Activated T-cell treated with anti-CD3 and anti-CD28 coated beads for 1 hour (primary cell): ENCODE data around the gene P2RX3.

ENCODE experiments used
- DNase-seq: peaks from one replicate; pipeline ENCODE4 v3.0.0-alpha.2; 2020; ENCODE audit warnings: low read depth

Gene P2RX3

DNA sequence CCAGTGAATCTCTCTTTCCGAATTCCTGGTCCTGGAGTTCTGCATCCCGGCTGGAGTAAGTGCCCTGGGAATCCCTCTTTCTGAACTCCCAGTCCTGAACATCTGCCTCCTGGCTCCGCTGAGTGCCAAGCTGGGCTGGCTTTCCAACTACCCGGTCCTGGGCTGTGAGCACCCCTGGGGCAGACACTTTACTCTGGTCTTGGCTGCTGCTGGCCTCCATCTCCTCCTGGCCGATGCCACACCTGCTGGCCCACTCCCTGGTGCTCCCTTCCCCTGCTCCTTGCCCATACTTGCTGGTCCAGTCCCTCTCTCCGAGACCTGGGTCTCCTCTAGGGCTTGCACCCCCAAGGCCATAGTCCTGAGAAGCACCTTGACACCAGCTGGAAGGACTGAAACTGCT is 28.1 kb upstream of the P2RX3 start:
- DNase-seq: no peak

DNA sequence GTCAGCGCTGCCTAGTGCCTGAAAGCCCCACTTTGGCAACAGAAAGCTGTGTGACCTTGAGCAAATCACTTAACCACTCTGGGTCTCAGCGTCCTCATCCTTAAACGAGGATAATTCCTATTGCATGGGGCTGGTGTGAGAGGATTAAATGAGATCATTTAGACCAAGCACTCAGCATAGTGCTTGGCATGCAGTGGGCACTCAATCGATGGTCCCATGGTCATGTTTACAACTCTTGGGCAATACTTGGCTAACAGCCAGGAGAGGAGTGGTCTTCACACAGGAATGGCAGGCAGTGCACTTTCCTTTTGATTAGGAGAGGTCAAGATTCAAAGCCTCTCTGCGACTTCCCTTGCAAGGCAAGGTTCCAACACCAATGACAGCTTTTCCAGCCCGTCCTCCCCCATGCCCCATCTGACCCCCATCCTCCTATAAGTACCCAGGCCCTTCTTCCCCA is 27.5 kb upstream of the P2RX3 start:
- DNase-seq: no peak

DNA sequence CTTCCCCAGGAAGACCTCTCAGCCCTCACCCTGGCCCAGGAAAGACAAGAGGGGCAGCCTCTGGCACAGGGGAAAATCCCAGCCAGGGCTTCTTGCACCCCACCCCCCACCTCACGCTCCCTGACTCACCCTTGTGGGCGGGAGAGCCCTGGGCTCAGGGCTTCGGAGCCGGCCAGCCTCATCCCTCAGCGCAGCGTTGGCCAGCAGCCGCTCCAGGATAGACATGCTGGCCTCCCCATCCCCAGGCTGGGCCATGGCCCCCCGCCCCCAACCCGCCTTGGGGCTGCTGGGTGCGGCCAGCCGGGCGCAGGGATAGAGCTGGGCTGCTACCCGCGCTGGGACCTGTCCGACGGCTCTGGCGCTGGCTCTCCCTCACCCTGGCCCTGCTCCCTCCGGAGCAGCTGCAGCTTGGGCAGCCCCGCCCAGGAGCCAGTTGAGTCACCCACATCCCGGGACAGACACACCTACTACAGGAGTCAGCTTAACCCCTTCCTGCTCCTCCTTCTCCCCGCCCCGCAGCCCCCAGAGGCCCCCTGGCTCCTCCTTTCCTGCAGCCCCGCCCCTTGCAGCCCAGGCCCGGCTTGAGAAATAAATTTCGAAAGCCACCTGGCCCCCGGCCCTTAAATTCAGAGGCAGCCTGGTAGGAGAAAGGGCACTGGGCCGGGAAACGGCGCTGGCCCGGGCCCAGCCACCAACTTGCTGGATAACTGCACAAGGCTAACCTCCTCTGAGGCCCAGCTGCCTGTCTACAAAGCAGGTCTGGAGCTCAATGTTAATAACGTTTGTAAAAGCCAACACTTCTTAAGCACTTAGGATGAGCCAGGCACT is 26.8 kb upstream of the P2RX3 start:
- no peak for DNase-seq

GRCh38 chr11:57312511-57313021 is 25.6 kb upstream of the P2RX3 start:
- DNase-seq: no peak

GRCh38 chr11:57313071-57313787 is 24.9 kb upstream of the P2RX3 start:
- no peak for DNase-seq

DNA sequence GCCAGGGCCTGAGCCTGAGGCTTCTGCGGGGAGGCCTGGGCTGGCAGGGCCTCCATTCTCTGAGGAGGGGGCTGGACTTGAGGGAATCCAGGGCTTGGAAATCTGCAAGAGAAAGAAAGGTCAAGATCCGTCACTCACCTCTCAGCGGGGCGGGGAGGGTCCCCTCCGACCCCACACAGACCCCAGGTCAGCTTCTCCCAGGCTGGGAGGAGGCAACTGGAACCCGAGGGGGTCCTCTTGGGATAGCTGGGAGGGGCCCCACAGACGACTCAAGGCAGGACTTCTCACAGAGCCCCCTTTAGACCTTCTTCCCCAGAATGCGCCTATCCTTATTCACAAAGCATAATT is 24.4 kb upstream of the P2RX3 start:
- no peak for DNase-seq

- DNase-seq: no peak
Measured at GRCh38 chr11:57314221-57314973, 23.8 kb upstream of the P2RX3 start.

- DNase-seq: no peak
Measured at GRCh38 chr11:57315491-57315890, 22.7 kb upstream of the P2RX3 start.

DNA sequence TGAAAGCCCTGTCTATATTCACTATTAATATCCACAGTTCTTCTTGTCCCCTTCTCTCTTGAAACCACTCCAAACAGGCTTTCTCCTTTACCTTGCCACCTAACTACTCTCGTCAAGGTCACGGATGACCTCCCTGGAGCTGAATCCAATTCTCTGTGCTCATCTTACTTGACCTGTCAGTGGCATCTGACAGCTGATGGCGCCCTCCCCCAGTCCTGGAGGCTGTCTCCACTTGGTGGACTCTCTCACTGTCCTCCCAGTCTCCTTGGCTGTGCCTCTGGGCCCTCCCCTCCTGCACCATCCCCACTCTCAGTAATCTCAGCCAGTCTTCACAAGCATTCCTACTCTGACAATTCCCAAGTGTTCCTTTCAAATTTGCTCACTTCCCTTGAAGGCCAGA is 22.1 kb upstream of the P2RX3 start:
- no peak for DNase-seq

DNA sequence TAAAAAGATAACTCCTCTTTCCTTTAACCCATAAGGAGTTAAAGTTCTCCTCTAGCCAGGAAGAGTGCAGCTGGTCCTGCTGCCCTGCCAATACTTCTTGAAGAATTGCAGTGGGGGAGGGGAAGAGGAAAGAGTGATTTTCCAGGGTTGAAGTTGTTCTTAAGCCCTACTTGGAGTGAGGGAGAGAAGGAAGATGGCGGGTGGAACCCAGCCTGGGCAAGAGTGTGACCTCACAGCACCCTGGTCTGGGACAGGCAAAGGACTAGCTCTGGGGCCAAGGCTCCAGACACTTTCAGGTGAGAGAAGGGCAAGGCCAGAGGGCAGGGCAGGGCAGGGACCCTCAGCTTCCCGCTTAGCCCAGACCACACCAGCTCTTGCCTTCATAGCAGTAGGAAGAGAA is 20.0 kb upstream of the P2RX3 start:
- no peak for DNase-seq

DNA sequence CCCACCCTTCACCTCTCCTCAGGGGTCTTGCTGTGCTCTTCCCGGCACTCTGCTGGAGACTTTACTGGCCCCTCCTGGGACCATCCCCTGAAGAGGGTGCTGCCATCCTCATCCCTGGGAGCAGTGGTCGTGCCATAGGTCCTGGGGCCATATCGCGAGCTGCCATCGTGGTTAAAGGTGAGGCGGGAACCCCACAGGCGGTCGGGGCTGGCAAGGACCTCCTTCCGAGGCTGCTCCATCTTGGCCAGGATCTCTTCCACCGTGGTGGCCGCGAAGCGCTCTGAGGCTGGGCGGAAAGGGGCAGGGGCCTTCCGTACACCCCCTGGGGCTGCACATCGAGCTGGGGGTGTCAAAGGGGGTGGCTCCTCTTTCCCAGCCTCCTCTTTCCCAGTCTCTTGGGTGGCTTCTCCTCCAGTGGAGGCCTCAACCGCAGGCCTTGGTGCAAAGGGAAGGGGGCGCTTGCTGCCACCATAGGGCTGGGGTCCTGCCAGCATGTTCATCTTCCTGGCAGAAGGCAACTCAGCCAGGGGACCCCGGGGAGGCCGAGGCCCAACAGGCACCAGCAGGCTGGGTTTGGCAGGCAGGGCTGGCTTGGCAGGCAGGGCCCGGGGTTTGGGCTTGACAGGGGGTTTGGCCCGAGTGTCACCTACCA is 18.0 kb upstream of the P2RX3 start:
- DNase-seq: no peak

- no peak for DNase-seq
Measured at GRCh38 chr11:57320719-57321387, 17.3 kb upstream of the P2RX3 start.

DNA sequence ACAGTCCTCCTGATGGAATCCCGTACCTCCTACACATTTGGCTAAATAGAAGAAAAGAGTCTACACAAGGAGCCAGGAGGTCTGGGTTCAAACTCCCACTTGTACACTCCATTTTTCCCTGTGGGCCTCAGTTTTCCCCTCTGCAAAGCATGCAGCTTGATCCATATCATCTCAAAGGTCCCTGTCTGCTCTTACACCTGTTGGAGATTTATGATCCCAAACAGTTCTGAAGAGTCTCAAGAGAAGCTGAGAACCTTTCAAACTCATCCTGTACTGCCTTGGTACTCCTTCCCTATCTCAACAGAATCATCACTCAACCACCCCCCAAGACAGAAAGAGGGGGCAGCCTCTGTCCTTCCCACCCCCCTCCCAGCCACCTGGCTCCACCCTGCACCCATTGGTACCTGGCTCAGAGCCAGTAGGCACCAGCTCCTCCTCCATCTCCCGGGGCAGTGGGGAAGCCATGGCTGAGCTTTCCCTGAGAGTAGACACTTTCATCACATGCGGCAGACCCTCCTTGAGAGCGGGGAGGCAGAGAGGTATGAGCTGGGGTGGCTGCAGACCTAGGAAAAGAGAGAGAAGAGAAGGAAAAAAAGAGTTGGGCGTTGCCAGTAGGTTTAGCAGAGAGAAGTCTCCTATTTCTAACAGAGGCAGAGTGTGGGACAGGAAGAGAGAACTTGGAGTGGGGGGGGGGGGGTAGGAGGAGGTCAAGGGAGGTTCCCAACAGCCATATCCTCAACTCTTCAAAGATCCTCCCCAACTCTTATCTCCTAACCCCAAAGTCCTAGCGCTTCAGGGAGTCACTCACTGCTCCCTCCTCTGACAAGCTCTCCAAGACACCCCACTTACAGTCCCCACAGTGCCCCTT is 16.5 kb upstream of the P2RX3 start:
- DNase-seq: no peak

DNA sequence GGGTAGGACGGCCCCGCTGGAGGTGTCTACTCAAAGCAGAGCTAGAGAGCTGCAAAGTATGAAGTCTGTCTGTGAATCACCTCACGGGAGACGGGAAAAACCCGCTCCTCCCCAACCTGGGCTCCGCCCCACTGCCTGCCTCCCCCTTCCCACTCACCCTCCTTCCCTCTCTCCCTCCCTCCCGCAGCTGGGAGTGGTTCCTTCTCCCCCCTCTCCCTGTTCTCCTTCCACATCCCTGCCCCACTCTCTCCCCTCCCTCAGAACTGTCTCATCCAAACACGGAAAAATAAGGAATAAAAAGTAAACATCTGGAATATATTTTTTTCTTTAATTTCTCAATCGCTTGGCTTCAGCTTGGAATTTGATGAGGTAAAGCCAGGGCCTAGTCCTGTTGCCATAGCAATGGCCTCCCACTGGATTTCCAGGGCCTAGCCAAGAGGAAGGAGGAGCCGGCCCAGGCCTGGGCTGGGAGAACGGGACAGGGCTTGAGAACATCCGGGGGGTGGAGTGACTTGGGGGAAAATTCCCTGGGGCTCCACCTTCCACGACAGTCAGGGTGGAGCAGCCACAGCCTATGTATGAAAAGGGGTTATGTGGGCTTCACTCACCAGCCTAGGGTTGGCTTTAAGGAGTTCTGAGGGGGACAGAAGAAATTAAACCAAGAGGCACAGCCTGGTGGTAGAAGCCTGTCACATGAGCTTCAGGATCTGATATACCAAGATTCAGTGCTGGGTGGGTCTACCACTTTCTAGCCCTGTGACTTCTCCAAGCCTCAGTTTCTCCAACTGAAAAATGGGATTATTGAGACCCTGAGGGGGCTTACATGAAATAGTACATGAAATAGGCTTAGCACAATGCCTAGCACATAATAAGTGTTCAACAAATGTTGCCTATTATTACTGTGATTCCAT is 15.6 kb upstream of the P2RX3 start:
- DNase-seq: no peak

DNA sequence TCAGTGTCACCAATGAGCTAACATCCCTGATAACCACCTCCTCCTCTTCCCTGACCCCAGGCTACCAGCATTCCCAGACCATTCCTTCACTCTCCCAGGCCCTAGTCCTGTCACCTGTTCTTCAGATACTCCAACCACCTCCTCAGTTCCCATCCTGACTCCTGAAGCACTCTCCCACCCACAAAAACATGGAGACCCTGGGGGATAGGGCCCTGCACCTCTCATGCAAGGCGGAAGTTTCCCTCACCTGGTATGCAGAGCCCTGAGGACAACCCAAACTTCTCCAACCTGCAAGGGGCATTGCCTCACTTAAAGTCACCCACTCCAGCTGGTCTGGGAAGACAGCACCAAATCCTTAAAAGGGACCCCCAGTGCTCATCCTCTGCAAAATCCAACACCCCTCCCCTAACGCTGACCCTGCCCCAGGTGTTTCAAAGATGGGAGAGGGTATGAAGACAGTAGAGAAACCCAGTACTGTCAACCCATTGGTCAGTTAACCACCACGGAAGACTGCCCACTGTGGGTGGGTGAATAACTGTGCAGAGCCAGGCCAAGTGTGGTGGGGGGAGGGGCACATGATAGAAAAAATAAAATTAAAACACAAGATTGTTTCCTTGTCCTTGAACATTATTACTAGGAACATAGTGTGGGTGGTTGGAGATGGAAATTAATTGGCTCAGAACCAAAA is 14.8 kb upstream of the P2RX3 start:
- no peak for DNase-seq

GRCh38 chr11:57323855-57324153 is 14.3 kb upstream of the P2RX3 start:
- no peak for DNase-seq

DNA sequence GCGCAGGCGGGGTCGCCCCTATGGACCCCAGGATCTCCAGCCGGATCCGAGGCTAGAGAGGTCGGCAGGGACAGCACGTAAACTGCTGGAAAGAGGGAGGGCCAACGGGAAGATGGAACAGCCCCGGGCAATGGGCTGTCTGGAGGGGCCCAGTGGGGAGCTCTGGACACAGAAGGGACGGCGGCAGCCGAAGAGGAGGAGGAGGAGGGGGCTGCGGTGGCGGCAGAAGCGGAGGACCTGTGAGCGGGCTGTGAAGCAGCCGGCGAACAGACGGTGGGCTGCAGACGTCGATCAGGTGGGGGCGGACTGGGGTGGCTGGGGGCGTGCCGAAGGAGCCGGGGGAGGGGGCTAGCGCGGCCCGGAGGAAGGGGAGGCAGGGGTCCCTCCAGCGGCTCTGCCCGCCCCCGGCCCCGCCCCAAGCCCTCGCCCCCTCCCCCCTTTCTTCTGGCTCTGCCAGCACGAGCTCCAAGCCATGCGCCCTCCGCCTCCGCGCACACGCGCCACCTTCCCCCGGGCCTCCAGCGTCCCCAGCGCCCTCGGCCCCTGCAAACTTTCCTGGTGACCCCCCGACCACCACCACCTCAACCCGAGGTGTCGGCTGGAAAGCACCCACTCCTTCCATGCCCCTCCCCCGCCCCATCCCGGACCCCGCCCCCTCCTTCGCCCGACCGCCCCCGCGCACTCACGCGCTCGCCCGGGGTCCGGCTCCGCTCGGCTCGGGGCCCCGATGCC is 13.8 kb upstream of the P2RX3 start:
- DNase-seq: peak; percentile 17
